B cell (primary cell): ENCODE results near the gene PEX10. TPM values are rescaled to one million over a fixed set of nuclear protein-coding genes. Genes with fewer than 3 reads are reported as not detected.

Experiments
- ATAC-seq: fragments of 200-7000 bp; cut with Tn5 transposase; one replicate; pipeline ENCODE4 v1.10.0; 2021; ENCODE audit warnings: low read depth, mild to moderate bottlenecking, moderate number of reproducible peaks, moderate library complexity
- CTCF ChIA-PET: fragments of 350-600 bp; sonication (Branson Sonifier 250); formaldehyde crosslinking; loops from one replicate; lab custom pipeline; 2021; ENCODE audit warnings: antibody characterized with exemption, inconsistent platforms; lab: Charles Lee
- POLR2A ChIA-PET: fragments of 350-600 bp; sonication (Branson Sonifier 250); formaldehyde crosslinking; loops from one replicate; lab custom pipeline; 2021; ENCODE audit warnings: antibody characterized with exemption; lab: Charles Lee
- DNase-seq: peaks from one replicate; pipeline ENCODE4 v3.0.0; 2013
- H2AFZ ChIP-seq: 2 replicates; pipeline ENCODE4 v1.6.1; 2012; ENCODE audit warnings: mild to moderate bottlenecking, low read depth, low read length; ENCODE audit not compliant: insufficient read depth, poor library complexity, severe bottlenecking
- H3K27ac ChIP-seq, 2 donors: 1 replicate in 1 of 2; 2 replicates in 1 of 2; pipeline ENCODE4 v1.5.1; 2012 to 2013; ENCODE audit warnings: low read length in 2 of 2, mild to moderate bottlenecking in 2 of 2, moderate library complexity in 1 of 2
- H3K27me3 ChIP-seq, 4 experiments: fragments of 200-600 bp in 1 of 4; sonication (generic) in 1 of 4; replicated peaks in 1 of 4; 1 replicate in 2 of 4; 2 replicates in 2 of 4; pipeline versions ENCODE4 v1.6.1 to v1.7.0; 2013 to 2016; ENCODE audit warnings: low read length in 3 of 4, mild to moderate bottlenecking in 2 of 4, mixed read lengths in 1 of 4, moderate library complexity in 1 of 4; ENCODE audit not compliant: insufficient read depth in 4 of 4, control insufficient read depth in 3 of 4; ENCODE audit errors: control extremely low read depth in 1 of 4
- H3K36me3 ChIP-seq, 2 experiments: replicated peaks in 1 of 2; 1 replicate in 1 of 2; 2 replicates in 1 of 2; pipeline versions ENCODE4 v1.6.1 to v1.7.1; 2013; ENCODE audit warnings: low read length in 1 of 2; ENCODE audit not compliant: insufficient read depth in 2 of 2, control insufficient read depth in 1 of 2; ENCODE audit errors: control extremely low read depth in 1 of 2, extremely low read depth in 1 of 2
- H3K4me1 ChIP-seq, 2 donors: fragments of 200-600 bp in 1 of 2; sonication (generic) in 1 of 2; 1 replicate in 1 of 2; 2 replicates in 1 of 2; pipeline versions ENCODE4 v1.5.1 to v1.6.1; 2013 to 2017; ENCODE audit warnings: low read length in 2 of 2; ENCODE audit not compliant: control insufficient read depth in 2 of 2, insufficient read depth in 2 of 2
- H3K4me2 ChIP-seq: replicated peaks from 2 replicates; pipeline ENCODE3; 2012; ENCODE audit warnings: mild to moderate bottlenecking, low read depth, low read length; ENCODE audit not compliant: poor library complexity, severe bottlenecking
- H3K4me3 ChIP-seq, 5 experiments: fragments of 200-600 bp in 1 of 5; sonication (generic) in 1 of 5; 1 replicate in 3 of 5; 2 replicates in 2 of 5; pipeline versions ENCODE4 v1.5.1 to v1.7.0; 2011 to 2016; ENCODE audit warnings: low read length in 4 of 5, mild to moderate bottlenecking in 4 of 5, low read depth in 2 of 5, control low read depth in 1 of 5, moderate library complexity in 1 of 5; ENCODE audit not compliant: insufficient read depth in 1 of 5; ENCODE audit errors: control extremely low read depth in 1 of 5, extremely low read depth in 1 of 5
- H3K79me2 ChIP-seq: fragments of 200-600 bp; sonication (generic); one replicate; pipeline ENCODE4 v1.6.0; 2016; ENCODE audit warnings: low read length; ENCODE audit not compliant: control insufficient read depth, insufficient read depth
- H3K9ac ChIP-seq: fragments of 200-600 bp; sonication (generic); 2 replicates; pipeline ENCODE4 v1.6.1; 2017; ENCODE audit warnings: mild to moderate bottlenecking, low read length, moderate library complexity
- H3K9me3 ChIP-seq, 3 donors: one replicate each; pipeline versions ENCODE4 v1.6.1 to v1.7.1; 2013; ENCODE audit warnings: low read length in 2 of 3; ENCODE audit not compliant: control insufficient read depth in 2 of 3, insufficient read depth in 1 of 3; ENCODE audit errors: control extremely low read depth in 1 of 3
- H4K20me1 ChIP-seq: 2 replicates; pipeline ENCODE4 v1.6.0; 2012; ENCODE audit warnings: mild to moderate bottlenecking, low read length; ENCODE audit not compliant: insufficient read depth, control insufficient read depth, poor library complexity, severe bottlenecking
- H3K27ac Mint-ChIP-seq: one replicate; pipeline ENCODE4 v1.8.0; 2021; ENCODE audit warnings: mixed read lengths
- H3K27me3 Mint-ChIP-seq: one replicate; pipeline ENCODE4 v1.8.0; 2021; ENCODE audit warnings: mixed read lengths
- H3K4me1 Mint-ChIP-seq: one replicate; pipeline ENCODE4 v1.8.0; 2021; ENCODE audit warnings: mixed read lengths
- H3K4me3 Mint-ChIP-seq: one replicate; pipeline ENCODE4 v1.8.0; 2021; ENCODE audit warnings: mixed read lengths
- H3K9me3 Mint-ChIP-seq: one replicate; pipeline ENCODE4 v1.8.0; 2022; ENCODE audit warnings: mixed read lengths; ENCODE audit not compliant: insufficient read depth
- EZH2 ChIP-seq: IDR thresholded peaks from 2 replicates; pipeline ENCODE4 v1.6.1; 2012; ENCODE audit warnings: borderline replicate concordance, low read depth, mild to moderate bottlenecking, moderate library complexity, low read length; ENCODE audit not compliant: insufficient read depth, poor library complexity, severe bottlenecking
- WGBS: methylation state at CpG from one replicate; pipeline ENCODE4 v1.1.5; 2013; ENCODE audit warnings: missing lambda C conversion rate; ENCODE audit not compliant: insufficient coverage; 5-methylcytosine and 5-hydroxymethylcytosine counted together
- intact Hi-C: fragments of 100-400 bp; cut with micrococcal nuclease; formaldehyde crosslinking; loops from one replicate; pipeline ENCODE4 v1.10.0; 2022
- polyA plus RNA-seq: library from polyadenylated mRNA; depleted of rRNA; stranded (reverse); fragments of >200 nt; gene quantifications from 2 replicates; pipeline ENCODE4 v1.2.3, GENCODE V29; 2012
- total RNA-seq, 2 donors: library from RNA; stranded (reverse); fragments of 120-200 nt in 1 of 2; gene quantifications; 1 replicate in 1 of 2; 2 replicates in 1 of 2; pipeline versions ENCODE4 v1.2.3 to v1.2.4, GENCODE V29; 2013 to 2022
- TF ChIP-seq, protein P1 (sequence below): fragments of 200-600 bp; IDR thresholded peaks from one replicate; pipeline ENCODE4 v1.8.0; 2022; ENCODE audit warnings: antibody characterized with exemption, mild to moderate bottlenecking

Gene PEX10
- total and polyA plus RNA-seq, 2 donors (not counting 1 experiment from before 2014, with no cell fraction given) = 13.5 to 18.4 TPM

GRCh38 chr1:2404890-2405511 lies 7.4 kb downstream of the PEX10 start:
- H3K79me2 ChIP-seq = peaks cover 24% of the 10 kb centered on the region
- ATAC-seq (no peak), DNase-seq (no peak)
- no peaks in the 10 kb centered on the region for H3K9me3 ChIP-seq
- peaks cover 51% of the 10 kb centered on the region for H4K20me1 ChIP-seq
- H2AFZ ChIP-seq = no peak overlapping the region
- whole genome bisulfite sequencing = 94% methylated on average over 21 of the region's 24 CpGs
- TF ChIP-seq, protein P1, sequence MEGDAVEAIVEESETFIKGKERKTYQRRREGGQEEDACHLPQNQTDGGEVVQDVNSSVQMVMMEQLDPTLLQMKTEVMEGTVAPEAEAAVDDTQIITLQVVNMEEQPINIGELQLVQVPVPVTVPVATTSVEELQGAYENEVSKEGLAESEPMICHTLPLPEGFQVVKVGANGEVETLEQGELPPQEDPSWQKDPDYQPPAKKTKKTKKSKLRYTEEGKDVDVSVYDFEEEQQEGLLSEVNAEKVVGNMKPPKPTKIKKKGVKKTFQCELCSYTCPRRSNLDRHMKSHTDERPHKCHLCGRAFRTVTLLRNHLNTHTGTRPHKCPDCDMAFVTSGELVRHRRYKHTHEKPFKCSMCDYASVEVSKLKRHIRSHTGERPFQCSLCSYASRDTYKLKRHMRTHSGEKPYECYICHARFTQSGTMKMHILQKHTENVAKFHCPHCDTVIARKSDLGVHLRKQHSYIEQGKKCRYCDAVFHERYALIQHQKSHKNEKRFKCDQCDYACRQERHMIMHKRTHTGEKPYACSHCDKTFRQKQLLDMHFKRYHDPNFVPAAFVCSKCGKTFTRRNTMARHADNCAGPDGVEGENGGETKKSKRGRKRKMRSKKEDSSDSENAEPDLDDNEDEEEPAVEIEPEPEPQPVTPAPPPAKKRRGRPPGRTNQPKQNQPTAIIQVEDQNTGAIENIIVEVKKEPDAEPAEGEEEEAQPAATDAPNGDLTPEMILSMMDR = no peak
- no peak for TF ChIP-seq EZH2
- no peak overlapping the region for H3K4me3 ChIP-seq
- CTCF ChIA-PET = no interaction called here
- Mint-ChIP-seq H3K9me3 (no peaks in the 10 kb centered on the region), H3K27ac (no peak overlapping the region), H3K27me3 (no peaks in the 10 kb centered on the region), H3K4me3 (no peak overlapping the region), H3K4me1 (no peaks in the 10 kb centered on the region)
- intact Hi-C loops = no loop called here
- no peaks in the 10 kb centered on the region for H3K4me1 ChIP-seq
- peaks cover 0 to 68% of the 10 kb centered on the region in 2 experiments for H3K36me3 ChIP-seq
- POLR2A ChIA-PET = no interaction called here
- no peak overlapping the region for H3K4me2 ChIP-seq
- H3K27ac ChIP-seq = no peak overlapping the region
- no peak overlapping the region for H3K9ac ChIP-seq
- H3K27me3 ChIP-seq = no peaks in the 10 kb centered on the region

- intact Hi-C loops = no loop called here
- WGBS = 97% methylated on average over 29 of the region's 29 CpGs
- TF ChIP-seq EZH2 = no peak
- TF ChIP-seq, protein P1 = no peak
- H2AFZ ChIP-seq = no peak overlapping the region
- H3K27ac ChIP-seq = no peak overlapping the region
- Mint-ChIP-seq H3K4me3 (no peak overlapping the region), H3K27ac (no peak overlapping the region), H3K9me3 (no peaks in the 10 kb centered on the region), H3K4me1 (peaks cover under 1% of the 10 kb centered on the region), H3K27me3 (no peaks in the 10 kb centered on the region)
- H4K20me1 ChIP-seq = peaks cover 58% of the 10 kb centered on the region
- ATAC-seq (no peak), DNase-seq (no peak)
- ChIA-PET CTCF (no interaction called here), POLR2A (no interaction called here)
- H3K4me3 ChIP-seq = no peak overlapping the region
- H3K9ac ChIP-seq = no peak overlapping the region
- H3K4me2 ChIP-seq = no peak overlapping the region
- H3K4me1 ChIP-seq = no peaks in the 10 kb centered on the region
- no peaks in the 10 kb centered on the region for H3K9me3 ChIP-seq
- no peaks in the 10 kb centered on the region for H3K27me3 ChIP-seq
- peaks cover 29% of the 10 kb centered on the region for H3K79me2 ChIP-seq
- peaks cover 0 to 75% of the 10 kb centered on the region in 2 experiments for H3K36me3 ChIP-seq
These were observed 8.0 kb downstream of the PEX10 start for GRCh38 chr1:2404142-2404889.
